ENCODE measurements around the gene RADX. TPM values are rescaled to one million over a fixed set of nuclear protein-coding genes. Genes with fewer than 3 reads are reported as not detected.

RADX gene
- total RNA-seq, 2 experiments from 2014 or later = 13.1 to 14.8 TPM

DNA sequence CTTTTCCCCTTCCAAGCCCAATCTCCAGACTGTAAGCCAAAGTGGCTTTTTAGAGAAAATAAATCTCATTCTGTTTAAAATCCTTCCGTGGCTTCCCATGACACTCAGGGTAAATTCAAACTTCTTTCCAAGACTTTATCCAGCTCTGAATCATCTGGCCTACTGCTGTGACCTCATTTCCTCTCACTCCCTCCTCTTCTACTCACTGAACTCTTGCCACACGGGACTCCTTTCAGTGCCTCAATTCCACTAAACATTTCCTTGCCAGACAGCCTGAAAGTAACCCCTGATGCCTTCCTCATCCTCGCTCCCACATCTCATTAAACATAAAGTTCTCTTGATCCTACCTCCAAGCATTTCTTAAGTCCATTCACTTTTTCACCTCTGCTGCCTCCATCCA is 86.9 kb downstream of the RADX start:
- Mint-ChIP-seq H3K27ac (no peak overlapping the region), H3K4me1 (ENCODE audit: low read depth) (no peaks in the 10 kb centered on the region), H3K27me3 (ENCODE audit: low read depth) (peaks cover under 1% of the 10 kb centered on the region), H3K4me3 (no peak overlapping the region), H3K9me3 (no peaks in the 10 kb centered on the region), H3K36me3 (ENCODE audit: low read depth) (no peaks in the 10 kb centered on the region)
- no peak for DNase-seq
- intact Hi-C loops (cut with micrococcal nuclease) = no loop called here
- CTCF ChIA-PET = no interaction called here

DNA sequence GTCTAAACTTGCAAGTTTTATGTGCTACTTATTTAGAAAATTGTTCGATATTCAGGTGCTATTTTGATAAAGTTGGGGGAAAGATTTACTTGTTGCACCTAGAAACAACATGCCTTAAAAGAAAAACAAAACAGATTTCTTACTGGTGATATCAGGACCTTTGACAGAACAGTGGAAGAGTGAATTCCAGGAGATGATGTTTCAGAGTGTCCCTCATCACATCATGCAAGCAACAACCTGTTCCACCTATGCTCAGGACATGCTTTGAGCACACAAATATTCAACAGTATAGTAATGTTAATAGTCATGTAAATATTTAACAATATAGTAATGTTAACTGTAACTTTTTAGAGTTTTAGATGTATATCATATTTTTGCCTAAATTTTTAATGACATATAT is 90.9 kb downstream of the RADX start:
- Mint-ChIP-seq H3K27me3 (ENCODE audit: low read depth) (no peaks in the 10 kb centered on the region), H3K4me3 (no peak overlapping the region), H3K4me1 (ENCODE audit: low read depth) (peaks cover under 1% of the 10 kb centered on the region), H3K9me3 (no peaks in the 10 kb centered on the region), H3K27ac (no peak overlapping the region), H3K36me3 (ENCODE audit: low read depth) (no peaks in the 10 kb centered on the region)
- CTCF ChIA-PET = no interaction called here
- intact Hi-C loops (cut with micrococcal nuclease) = no loop called here
- no peak for DNase-seq

DNA sequence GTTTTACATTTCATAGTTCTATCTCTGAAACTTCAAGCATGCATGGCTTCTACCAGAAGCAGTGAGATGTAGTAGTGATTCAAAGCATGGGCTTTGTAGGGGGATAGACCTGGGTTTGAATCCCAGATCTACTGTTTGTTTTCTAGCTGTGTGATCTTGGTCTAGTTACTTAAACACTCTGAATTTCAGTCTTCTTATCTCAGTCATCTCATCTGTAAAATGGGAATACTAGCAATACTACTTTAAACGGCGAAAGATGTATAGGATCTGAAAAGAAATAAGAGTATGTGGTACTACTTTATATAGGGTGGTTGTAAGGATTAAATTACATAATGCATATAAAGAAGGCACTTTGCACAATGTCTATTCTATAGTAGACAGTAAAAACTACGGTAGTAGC is 94.7 kb downstream of the RADX start:
- H3K4me1 Mint-ChIP-seq (ENCODE audit: low read depth) = peaks cover 2% of the 10 kb centered on the region
- H3K4me3 Mint-ChIP-seq = no peak overlapping the region
- H3K36me3 Mint-ChIP-seq (ENCODE audit: low read depth) = no peaks in the 10 kb centered on the region
- intact Hi-C loops (cut with micrococcal nuclease) = no loop called here
- DNase-seq = no peak
- H3K27ac Mint-ChIP-seq = no peak overlapping the region
- H3K9me3 Mint-ChIP-seq = no peaks in the 10 kb centered on the region
- CTCF ChIA-PET = interaction anchor here (0.7 kb wide), 1 partner anchor 8 kb away, joined by 3 read pairs; no protein-coding TSS in a partner anchor
- no peaks in the 10 kb centered on the region for H3K27me3 Mint-ChIP-seq (ENCODE audit: low read depth)

DNA sequence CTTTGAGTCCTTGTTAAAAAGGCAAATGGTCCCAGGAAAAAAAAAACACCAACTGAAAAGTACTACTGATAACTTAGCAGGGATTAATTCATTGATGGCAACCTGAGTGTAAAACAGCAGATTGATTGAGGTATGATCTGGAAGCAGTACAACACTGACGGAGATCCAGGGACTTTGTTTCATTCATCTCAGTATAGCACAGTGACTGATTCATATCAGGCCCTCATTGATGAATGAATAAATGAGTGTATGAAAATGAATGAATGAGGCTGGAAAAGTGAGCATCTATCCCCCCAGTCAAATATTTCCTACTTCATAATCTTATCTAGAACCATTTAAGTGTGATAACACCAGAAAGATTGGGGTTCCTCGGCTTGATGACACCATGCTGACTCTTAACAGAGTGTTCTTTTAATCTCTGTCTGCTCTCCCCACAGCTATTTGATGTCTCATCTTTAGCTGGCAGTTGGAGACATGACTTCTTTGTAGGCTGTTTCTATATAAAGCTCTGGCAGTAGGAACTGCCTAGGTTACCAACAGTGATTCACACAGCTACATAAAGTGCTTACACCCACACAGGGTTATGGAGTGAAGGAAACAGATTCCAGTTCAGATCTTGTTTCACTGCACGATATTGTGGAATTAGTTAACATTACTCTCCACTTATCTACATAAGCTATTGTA is 96.1 kb downstream of the RADX start:
- no peaks in the 10 kb centered on the region for H3K27me3 Mint-ChIP-seq (ENCODE audit: low read depth)
- H3K9me3 Mint-ChIP-seq = no peaks in the 10 kb centered on the region
- H3K4me3 Mint-ChIP-seq = no peak overlapping the region
- CTCF ChIA-PET = no interaction called here
- DNase-seq = peak; percentile 8
- H3K36me3 Mint-ChIP-seq (ENCODE audit: low read depth) = no peaks in the 10 kb centered on the region
- intact Hi-C loops (cut with micrococcal nuclease) = no loop called here
- H3K4me1 Mint-ChIP-seq (ENCODE audit: low read depth) = peaks cover 2% of the 10 kb centered on the region
- H3K27ac Mint-ChIP-seq = no peak overlapping the region

DNA sequence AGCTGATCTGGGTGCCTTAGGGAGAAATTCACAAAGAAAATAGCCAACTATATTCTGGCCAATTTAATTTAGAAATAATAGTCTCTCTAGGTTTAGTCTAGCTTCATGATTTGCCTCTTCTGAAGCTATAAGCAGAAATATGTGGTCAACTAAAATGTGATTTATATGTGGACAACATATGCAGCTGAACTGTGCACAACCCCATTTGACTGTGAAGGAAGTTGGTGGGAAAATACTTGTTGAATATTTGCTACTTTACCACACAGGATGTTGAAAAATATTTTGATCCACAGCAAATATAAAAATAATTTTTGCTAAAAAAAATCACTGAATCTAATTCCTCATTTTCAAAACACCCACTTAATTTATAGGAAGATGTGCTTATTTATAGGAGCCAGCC is 99.0 kb downstream of the RADX start:
- no peaks in the 10 kb centered on the region for H3K27me3 Mint-ChIP-seq (ENCODE audit: low read depth)
- no peaks in the 10 kb centered on the region for H3K36me3 Mint-ChIP-seq (ENCODE audit: low read depth)
- H3K4me1 Mint-ChIP-seq (ENCODE audit: low read depth) = peaks cover 2% of the 10 kb centered on the region
- intact Hi-C loops (cut with micrococcal nuclease) = no loop called here
- no peak overlapping the region for H3K27ac Mint-ChIP-seq
- CTCF ChIA-PET = no interaction called here
- no peaks in the 10 kb centered on the region for H3K9me3 Mint-ChIP-seq
- no peak overlapping the region for H3K4me3 Mint-ChIP-seq
- no peak for DNase-seq

DNA sequence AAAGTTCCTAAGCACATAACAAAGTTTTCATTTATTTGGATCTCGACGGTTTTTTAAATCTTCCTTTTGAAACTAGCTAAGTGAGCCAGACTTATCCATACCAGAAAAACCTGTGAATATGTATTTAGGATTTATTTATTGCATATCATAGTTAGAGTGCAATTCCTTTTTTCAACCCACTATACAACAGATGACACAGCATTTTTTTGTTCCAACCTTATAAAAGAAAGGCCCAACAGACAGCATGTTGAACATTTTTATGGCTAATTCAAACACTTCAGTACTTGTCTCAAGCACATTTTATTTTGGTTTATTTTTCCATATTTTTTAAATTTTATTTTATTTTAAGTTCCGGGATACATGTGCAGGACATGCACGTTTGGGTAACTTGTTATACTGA is 99.6 kb downstream of the RADX start:
- H3K36me3 Mint-ChIP-seq (ENCODE audit: low read depth) = no peaks in the 10 kb centered on the region
- intact Hi-C loops (cut with micrococcal nuclease) = no loop called here
- H3K9me3 Mint-ChIP-seq = no peaks in the 10 kb centered on the region
- peaks cover 2% of the 10 kb centered on the region for H3K4me1 Mint-ChIP-seq (ENCODE audit: low read depth)
- CTCF ChIA-PET = no interaction called here
- H3K4me3 Mint-ChIP-seq = no peak overlapping the region
- H3K27ac Mint-ChIP-seq = no peak overlapping the region
- DNase-seq = no peak
- H3K27me3 Mint-ChIP-seq (ENCODE audit: low read depth) = no peaks in the 10 kb centered on the region

DNA sequence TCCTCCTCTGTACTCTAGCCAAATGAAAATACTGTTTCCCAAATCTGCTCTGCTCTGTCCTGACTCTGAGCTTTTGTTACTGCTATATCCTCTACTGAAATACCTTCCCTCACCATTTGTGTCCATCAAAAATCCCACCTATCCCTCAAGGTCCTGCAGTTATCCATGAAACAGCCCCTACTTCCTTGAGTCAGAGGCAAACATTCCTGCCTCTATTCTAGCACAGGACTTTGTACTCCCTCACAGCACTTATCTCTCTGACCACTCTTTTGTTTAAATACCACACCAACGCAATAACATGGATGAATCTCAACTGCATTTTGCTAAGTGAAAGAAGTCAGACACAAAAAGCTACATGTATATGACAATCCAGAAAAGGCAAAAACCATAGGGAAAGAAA is 104.2 kb downstream of the RADX start:
- H3K27ac Mint-ChIP-seq = no peak overlapping the region
- no peak overlapping the region for H3K4me3 Mint-ChIP-seq
- no peaks in the 10 kb centered on the region for H3K36me3 Mint-ChIP-seq (ENCODE audit: low read depth)
- DNase-seq = no peak
- intact Hi-C loops (cut with micrococcal nuclease) = no loop called here
- no peaks in the 10 kb centered on the region for H3K27me3 Mint-ChIP-seq (ENCODE audit: low read depth)
- CTCF ChIA-PET = no interaction called here
- no peaks in the 10 kb centered on the region for H3K9me3 Mint-ChIP-seq
- no peaks in the 10 kb centered on the region for H3K4me1 Mint-ChIP-seq (ENCODE audit: low read depth)

DNA sequence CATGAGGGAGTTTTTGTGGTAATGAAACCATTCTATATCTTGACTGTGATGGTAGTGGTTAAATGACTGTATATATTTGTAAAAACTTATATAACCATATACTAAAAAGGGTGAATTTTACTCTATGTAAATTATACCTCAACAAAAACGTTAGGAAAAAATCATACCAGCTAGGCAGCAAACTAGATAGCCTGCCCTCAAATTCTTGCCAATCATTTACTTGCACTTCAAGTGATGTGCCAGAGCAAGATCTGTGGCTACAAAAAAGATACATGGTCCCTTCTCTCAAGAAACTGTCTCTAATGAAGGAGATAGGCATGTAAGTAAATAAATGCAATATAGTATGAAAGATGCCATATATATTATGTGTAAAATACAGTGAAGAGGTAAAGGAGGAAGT is 104.7 kb downstream of the RADX start:
- H3K27me3 Mint-ChIP-seq (ENCODE audit: low read depth) = no peaks in the 10 kb centered on the region
- no peaks in the 10 kb centered on the region for H3K36me3 Mint-ChIP-seq (ENCODE audit: low read depth)
- CTCF ChIA-PET = no interaction called here
- H3K9me3 Mint-ChIP-seq = no peaks in the 10 kb centered on the region
- no peak overlapping the region for H3K4me3 Mint-ChIP-seq
- intact Hi-C loops (cut with micrococcal nuclease) = no loop called here
- no peaks in the 10 kb centered on the region for H3K4me1 Mint-ChIP-seq (ENCODE audit: low read depth)
- DNase-seq = no peak
- H3K27ac Mint-ChIP-seq = no peak overlapping the region

DNA sequence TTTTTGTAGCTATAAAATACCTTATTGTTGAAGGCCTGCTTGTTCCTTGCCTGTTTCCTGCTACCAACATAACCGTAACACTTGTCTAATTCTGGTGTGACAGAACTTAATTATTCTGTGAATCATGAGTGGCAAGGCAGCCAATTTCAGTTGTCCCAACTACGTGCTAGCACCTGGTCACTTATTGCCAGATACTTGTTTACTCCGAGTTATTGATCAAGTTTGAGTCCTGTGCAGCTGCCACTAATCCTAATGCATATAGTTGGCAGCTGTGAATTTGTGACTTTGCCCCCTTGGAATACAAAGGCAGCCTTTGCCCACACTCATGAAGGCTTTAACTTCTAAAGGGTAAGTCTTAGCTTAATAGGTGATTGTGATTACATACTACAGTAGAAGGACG is 106.9 kb downstream of the RADX start:
- peaks cover 2% of the 10 kb centered on the region for H3K27me3 Mint-ChIP-seq (ENCODE audit: low read depth)
- intact Hi-C loops (cut with micrococcal nuclease) = no loop called here
- no peak for DNase-seq
- no peak overlapping the region for H3K4me3 Mint-ChIP-seq
- H3K36me3 Mint-ChIP-seq (ENCODE audit: low read depth) = no peaks in the 10 kb centered on the region
- no peaks in the 10 kb centered on the region for H3K9me3 Mint-ChIP-seq
- no peak overlapping the region for H3K27ac Mint-ChIP-seq
- CTCF ChIA-PET = no interaction called here
- no peaks in the 10 kb centered on the region for H3K4me1 Mint-ChIP-seq (ENCODE audit: low read depth)

DNA sequence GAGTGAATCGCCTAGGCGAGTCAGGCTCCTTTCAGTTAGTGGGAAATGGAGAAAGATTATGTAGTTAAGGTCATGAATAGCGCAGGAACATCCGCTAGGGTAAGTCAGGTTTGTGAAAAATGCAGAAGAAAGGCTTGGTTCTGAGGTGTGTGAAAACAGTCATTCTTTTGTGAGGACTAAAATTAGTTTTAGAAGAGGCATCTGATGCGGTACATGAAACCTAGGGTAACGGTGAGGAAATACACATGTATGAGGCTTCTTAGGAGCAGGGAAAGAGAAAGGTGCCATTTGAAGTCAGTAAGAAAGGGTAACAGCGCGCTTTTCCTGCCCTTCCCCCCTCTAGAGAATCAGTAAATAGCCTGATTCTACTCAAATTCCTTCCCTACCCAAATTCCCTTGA is 114.2 kb downstream of the RADX start:
- Mint-ChIP-seq H3K4me1 (ENCODE audit: low read depth) (peaks cover 7% of the 10 kb centered on the region), H3K36me3 (ENCODE audit: low read depth) (no peaks in the 10 kb centered on the region), H3K27ac (no peak overlapping the region), H3K4me3 (peak overlapping the region; percentile 67), H3K27me3 (ENCODE audit: low read depth) (peaks cover 30% of the 10 kb centered on the region), H3K9me3 (no peaks in the 10 kb centered on the region)
- CTCF ChIA-PET = no interaction called here
- no peak for DNase-seq
- intact Hi-C loops (cut with micrococcal nuclease) = loop anchor here (1.0 kb wide), 1 partner anchor 114 kb away; no protein-coding TSS in a partner anchor

DNA sequence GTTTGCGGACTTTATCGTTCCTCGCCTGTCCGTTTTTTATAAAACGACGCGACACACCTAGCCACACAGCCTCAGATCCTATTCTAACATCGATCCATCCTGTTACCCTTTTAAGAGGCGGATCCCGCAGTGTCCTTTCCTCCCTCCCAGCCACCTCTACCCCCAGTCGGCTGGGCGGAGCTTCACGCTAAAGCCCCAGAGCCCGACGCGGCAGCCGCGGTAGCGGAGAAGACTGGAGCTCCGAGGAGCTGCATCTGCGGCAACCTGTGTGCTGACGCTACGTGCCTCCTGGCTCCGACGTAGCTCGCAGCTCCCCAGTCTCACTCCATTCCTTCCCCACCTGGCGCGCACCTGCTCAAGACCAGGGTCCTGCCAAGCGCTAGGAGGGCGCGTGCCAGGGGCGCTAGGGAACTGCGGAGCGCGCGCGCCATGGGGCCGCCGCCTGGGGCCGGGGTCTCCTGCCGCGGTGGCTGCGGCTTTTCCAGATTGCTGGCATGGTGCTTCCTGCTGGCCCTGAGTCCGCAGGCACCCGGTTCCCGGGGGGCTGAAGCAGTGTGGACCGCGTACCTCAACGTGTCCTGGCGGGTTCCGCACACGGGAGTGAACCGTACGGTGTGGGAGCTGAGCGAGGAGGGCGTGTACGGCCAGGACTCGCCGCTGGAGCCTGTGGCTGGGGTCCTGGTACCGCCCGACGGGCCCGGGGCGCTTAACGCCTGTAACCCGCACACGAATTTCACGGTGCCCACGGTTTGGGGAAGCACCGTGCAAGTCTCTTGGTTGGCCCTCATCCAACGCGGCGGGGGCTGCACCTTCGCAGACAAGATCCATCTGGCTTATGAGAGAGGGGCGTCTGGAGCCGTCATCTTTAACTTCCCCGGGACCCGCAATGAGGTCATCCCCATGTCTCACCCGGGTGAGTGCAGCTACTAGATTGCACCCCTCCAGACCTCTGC is 115.0 kb downstream of the RADX start, which contains the start of gene RNF128:
Gene RNF128 (plus strand): TSS at position 217 of the 953 bp plus-strand sequence. CDS start 213 bp downstream, at position 430.
- Mint-ChIP-seq H3K9me3 (no peaks in the 10 kb centered on the region), H3K27me3 (ENCODE audit: low read depth) (peaks cover 34% of the 10 kb centered on the region), H3K4me1 (ENCODE audit: low read depth) (peaks cover 7% of the 10 kb centered on the region), H3K27ac (no peak within 1 kb of the TSS), H3K4me3 (peak within 1 kb of the TSS; percentile 67), H3K36me3 (ENCODE audit: low read depth) (no peaks in the 10 kb centered on the region)
- DNase-seq = peak; percentile 38
- intact Hi-C loops (cut with micrococcal nuclease) = loop anchor here (1.0 kb wide), 1 partner anchor 114 kb away; no protein-coding TSS in a partner anchor
- CTCF ChIA-PET = no interaction called here

DNA sequence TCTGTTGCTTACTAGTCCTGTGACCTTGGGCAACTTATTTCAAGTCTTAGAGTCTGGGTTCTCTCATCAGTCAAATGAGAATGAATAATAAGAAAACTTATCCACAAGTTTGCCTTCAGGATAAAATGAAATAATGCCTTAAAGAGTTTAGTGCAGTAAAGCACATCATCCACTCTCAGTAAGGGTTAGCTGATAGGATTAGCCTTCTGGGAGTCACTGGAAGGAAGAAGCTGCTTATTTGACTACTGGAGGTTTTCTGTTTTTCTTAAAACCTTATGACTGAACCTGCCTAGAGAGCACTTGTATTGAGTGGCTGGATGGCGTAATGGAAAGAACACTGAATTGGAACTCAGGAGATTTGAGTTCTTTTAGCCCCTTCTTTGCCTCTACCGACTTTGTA is 116.6 kb downstream of the RADX start:
- intact Hi-C loops (cut with micrococcal nuclease) = no loop called here

More for the DNA sequence above, 116.6 kb downstream of the RADX start:
- peaks cover 37% of the 10 kb centered on the region for H3K27me3 Mint-ChIP-seq (ENCODE audit: low read depth)
- peaks cover 7% of the 10 kb centered on the region for H3K4me1 Mint-ChIP-seq (ENCODE audit: low read depth)
- no peaks in the 10 kb centered on the region for H3K9me3 Mint-ChIP-seq
- H3K4me3 Mint-ChIP-seq = no peak overlapping the region
- no peak overlapping the region for H3K27ac Mint-ChIP-seq
- no peaks in the 10 kb centered on the region for H3K36me3 Mint-ChIP-seq (ENCODE audit: low read depth)
- no peak for DNase-seq
- CTCF ChIA-PET = no interaction called here

All from activated naive CD4-positive, alpha-beta T cell treated with anti-CD3 and anti-CD28 coated beads for 36 hours (primary cell).